Stimulated activated naive CD8-positive, alpha-beta T cell treated with anti-CD3 and anti-CD28 coated beads, Interleukin-15, amount 100 ng/mL, for 72 hours (primary cell): Measurements from ENCODE around the gene SYNGR1.

Source experiments
- ATAC-seq: fragments of 150-1000 bp; cut with Tn5 transposase; 2 replicates; pipeline ENCODE4 v1.10.0; 2021; ENCODE audit warnings: mild to moderate bottlenecking, moderate library complexity
- DNase-seq, 2 donors: peaks; one replicate each; pipeline ENCODE4 v3.0.0; 2021 to 2022
- H3K27ac Mint-ChIP-seq, 2 donors: one replicate each; pipeline ENCODE4 v1.8.0; 2022; ENCODE audit warnings: mild to moderate bottlenecking in 2 of 2, mixed read lengths in 2 of 2, moderate library complexity in 2 of 2
- H3K27me3 Mint-ChIP-seq: one replicate; pipeline ENCODE4 v1.8.0; 2022; ENCODE audit warnings: mixed read lengths
- H3K4me1 Mint-ChIP-seq: one replicate; pipeline ENCODE4 v1.8.0; 2022; ENCODE audit warnings: mild to moderate bottlenecking, mixed read lengths
- H3K4me3 Mint-ChIP-seq, 2 donors: one replicate each; pipeline ENCODE4 v1.8.0; 2022; ENCODE audit warnings: mild to moderate bottlenecking in 2 of 2, mixed read lengths in 2 of 2, moderate library complexity in 1 of 2
- H3K9me3 Mint-ChIP-seq, 2 donors: one replicate each; pipeline ENCODE4 v1.8.0; 2022; ENCODE audit warnings: mixed read lengths in 2 of 2

Gene SYNGR1

GRCh38 chr22:39433476-39434242 is 83.9 kb downstream of the SYNGR1 start:
- H3K27ac Mint-ChIP-seq = no peak overlapping the region
- no peaks in the 10 kb centered on the region for H3K9me3 Mint-ChIP-seq
- peaks cover 5% of the 10 kb centered on the region for H3K27me3 Mint-ChIP-seq
- DNase-seq (no peak), ATAC-seq (no peak)
- peaks cover 19% of the 10 kb centered on the region for H3K4me1 Mint-ChIP-seq
- no peak overlapping the region for H3K4me3 Mint-ChIP-seq

DNA sequence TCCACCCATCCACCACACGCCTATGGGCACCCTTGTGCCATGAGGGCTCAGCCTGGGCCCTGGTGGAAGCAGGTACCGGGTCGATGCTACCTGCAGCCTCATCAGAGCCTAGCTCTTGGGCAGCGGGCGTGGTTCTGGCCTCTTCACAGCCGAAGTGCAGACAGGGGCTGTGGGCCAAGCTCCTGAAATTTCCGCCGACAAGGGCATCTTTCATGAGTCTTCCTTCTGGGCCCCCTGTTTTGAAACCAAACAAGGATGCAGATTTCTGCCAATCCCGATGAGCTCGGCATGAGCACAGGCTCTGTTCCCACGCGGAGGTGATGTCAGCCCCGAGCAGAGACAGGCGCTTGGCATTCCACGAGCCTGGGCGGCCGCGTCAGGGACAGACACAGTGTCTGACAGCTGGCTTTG is 84.5 kb downstream of the SYNGR1 start:
- H3K27me3 Mint-ChIP-seq = peaks cover 10% of the 10 kb centered on the region
- H3K9me3 Mint-ChIP-seq = no peaks in the 10 kb centered on the region
- ATAC-seq (no peak), DNase-seq (no peak)
- no peak overlapping the region for H3K4me3 Mint-ChIP-seq
- H3K27ac Mint-ChIP-seq = no peak overlapping the region
- peaks cover 25% of the 10 kb centered on the region for H3K4me1 Mint-ChIP-seq

GRCh38 chr22:39434721-39435120 is 84.9 kb downstream of the SYNGR1 start:
- no peak overlapping the region for H3K4me3 Mint-ChIP-seq
- no peaks in the 10 kb centered on the region for H3K9me3 Mint-ChIP-seq
- peaks cover 15% of the 10 kb centered on the region for H3K27me3 Mint-ChIP-seq
- H3K27ac Mint-ChIP-seq = no peak overlapping the region
- peaks cover 29% of the 10 kb centered on the region for H3K4me1 Mint-ChIP-seq
- no peak for ATAC-seq
- no peak for DNase-seq
